SK-N-SH (cell line): ENCODE results near the gene P2RX4.

Experiments used
- CTCF ChIP-seq: fragments of 200-600 bp; sonication (generic); IDR thresholded peaks from 2 replicates; pipeline ENCODE4 v1.6.1; 2017; ENCODE audit warnings: antibody characterized with exemption, mild to moderate bottlenecking, moderate library complexity
- MAX ChIP-seq: IDR thresholded peaks from 2 replicates; pipeline ENCODE4 v1.4.0; 2012; ENCODE audit warnings: low read depth
- MXI1 ChIP-seq: IDR thresholded peaks from 2 replicates; pipeline ENCODE4 v1.6.1; 2012; ENCODE audit warnings: mild to moderate bottlenecking, low read depth, low read length, improper control_type of control experiment
- POLR2AphosphoS5 ChIP-seq: IDR thresholded peaks from 2 replicates; pipeline ENCODE4 v1.6.1; 2012; ENCODE audit warnings: low read depth, low read length
- REST ChIP-seq: IDR thresholded peaks from 2 replicates; pipeline ENCODE4 v1.6.1; 2012; ENCODE audit warnings: mild to moderate bottlenecking, low read depth, low read length, moderate library complexity
- TCF12 ChIP-seq: IDR thresholded peaks from 2 replicates; pipeline ENCODE4 v1.4.0; 2012

- TF ChIP-seq REST (no peak), TCF12 (no peak), MAX (no peak), POLR2AphosphoS5 (no peak), CTCF (no peak), MXI1 (no peak)
These were observed 27.5 kb downstream of the P2RX4 start for GRCh38 chr12:121237415-121237814.
